ENCODE measurements around the gene PEAK3. TPM values are rescaled to one million over a fixed set of nuclear protein-coding genes. Genes with fewer than 3 reads are reported as not detected.

Gene PEAK3
- total RNA-seq, 1 donor from 2014 or later: 0.77 TPM

GRCh38 chr19:2230033-2230531 lies 51.9 kb downstream of the PEAK3 start:
- Histone ChIP-seq H3K27me3 (ENCODE audit: low read depth) (no peaks in the 10 kb centered on the region), H3K9me3 (replicated peaks) (no peaks in the 10 kb centered on the region), H3K4me1 (peaks cover 37% of the 10 kb centered on the region), H3K27ac (replicated peaks) (no peak overlapping the region), H3K4me3 (no peak overlapping the region), H3K36me3 (peaks cover 68% of the 10 kb centered on the region)
- no peak for TF ChIP-seq CTCF (IDR thresholded peaks at IDR 0.05; ENCODE audit: borderline replicate concordance)
- intact Hi-C loops (cut with micrococcal nuclease): no loop called here
- DNase-seq: no peak

- no peak overlapping the region for H3K27ac ChIP-seq (replicated peaks)
- H3K36me3 ChIP-seq: peaks cover 75% of the 10 kb centered on the region
- DNase-seq: no peak
- no peaks in the 10 kb centered on the region for H3K9me3 ChIP-seq (replicated peaks)
- no peak overlapping the region for H3K4me3 ChIP-seq
- H3K27me3 ChIP-seq (ENCODE audit: low read depth): no peaks in the 10 kb centered on the region
- intact Hi-C loops (cut with micrococcal nuclease): no loop called here
- TF ChIP-seq CTCF (IDR thresholded peaks at IDR 0.05; ENCODE audit: borderline replicate concordance): no peak
- H3K4me1 ChIP-seq: peaks cover 29% of the 10 kb centered on the region
Observed at GRCh38 chr19:2229103-2230032, 52.6 kb downstream of the PEAK3 start.

GRCh38 chr19:2228157-2229030 lies 53.6 kb downstream of the PEAK3 start:
- peaks cover 20% of the 10 kb centered on the region for H3K4me1 ChIP-seq
- peaks cover 76% of the 10 kb centered on the region for H3K36me3 ChIP-seq
- no peak overlapping the region for H3K27ac ChIP-seq (replicated peaks)
- DNase-seq: no peak
- intact Hi-C loops (cut with micrococcal nuclease): no loop called here
- no peak overlapping the region for H3K4me3 ChIP-seq
- no peak for TF ChIP-seq CTCF (IDR thresholded peaks at IDR 0.05; ENCODE audit: borderline replicate concordance)
- H3K9me3 ChIP-seq (replicated peaks): no peaks in the 10 kb centered on the region
- no peaks in the 10 kb centered on the region for H3K27me3 ChIP-seq (ENCODE audit: low read depth)

GRCh38 chr19:2227415-2228156 lies 54.4 kb downstream of the PEAK3 start:
- H3K9me3 ChIP-seq (replicated peaks): no peaks in the 10 kb centered on the region
- H3K27ac ChIP-seq (replicated peaks): no peak overlapping the region
- H3K27me3 ChIP-seq (ENCODE audit: low read depth): no peaks in the 10 kb centered on the region
- no peak for TF ChIP-seq CTCF (IDR thresholded peaks at IDR 0.05; ENCODE audit: borderline replicate concordance)
- H3K4me3 ChIP-seq: no peak overlapping the region
- H3K36me3 ChIP-seq: peaks cover 77% of the 10 kb centered on the region
- no peak for DNase-seq
- intact Hi-C loops (cut with micrococcal nuclease): no loop called here
- H3K4me1 ChIP-seq: peaks cover 13% of the 10 kb centered on the region

GRCh38 chr19:2226840-2227360 lies 55.1 kb downstream of the PEAK3 start:
- intact Hi-C loops (cut with micrococcal nuclease): no loop called here
- H3K36me3 ChIP-seq: peaks cover 84% of the 10 kb centered on the region

More at GRCh38 chr19:2226840-2227360, 55.1 kb downstream of the PEAK3 start:
- DNase-seq: no peak
- Histone ChIP-seq H3K9me3 (replicated peaks) (no peaks in the 10 kb centered on the region), H3K27ac (replicated peaks) (no peak overlapping the region), H3K4me1 (peaks cover 13% of the 10 kb centered on the region), H3K27me3 (ENCODE audit: low read depth) (no peaks in the 10 kb centered on the region), H3K4me3 (no peak overlapping the region)
- no peak for TF ChIP-seq CTCF (IDR thresholded peaks at IDR 0.05; ENCODE audit: borderline replicate concordance)

Data from left ventricle myocardium inferior (tissue), 1 donor.